CD4-positive, alpha-beta T cell treated with Interleukin-17A for 1 hour (primary cell): ENCODE data around the gene ERICH3.

ENCODE experiments used
- DNase-seq: peaks from one replicate; pipeline ENCODE4 v3.0.0-alpha.2; 2020

ERICH3 gene

DNA sequence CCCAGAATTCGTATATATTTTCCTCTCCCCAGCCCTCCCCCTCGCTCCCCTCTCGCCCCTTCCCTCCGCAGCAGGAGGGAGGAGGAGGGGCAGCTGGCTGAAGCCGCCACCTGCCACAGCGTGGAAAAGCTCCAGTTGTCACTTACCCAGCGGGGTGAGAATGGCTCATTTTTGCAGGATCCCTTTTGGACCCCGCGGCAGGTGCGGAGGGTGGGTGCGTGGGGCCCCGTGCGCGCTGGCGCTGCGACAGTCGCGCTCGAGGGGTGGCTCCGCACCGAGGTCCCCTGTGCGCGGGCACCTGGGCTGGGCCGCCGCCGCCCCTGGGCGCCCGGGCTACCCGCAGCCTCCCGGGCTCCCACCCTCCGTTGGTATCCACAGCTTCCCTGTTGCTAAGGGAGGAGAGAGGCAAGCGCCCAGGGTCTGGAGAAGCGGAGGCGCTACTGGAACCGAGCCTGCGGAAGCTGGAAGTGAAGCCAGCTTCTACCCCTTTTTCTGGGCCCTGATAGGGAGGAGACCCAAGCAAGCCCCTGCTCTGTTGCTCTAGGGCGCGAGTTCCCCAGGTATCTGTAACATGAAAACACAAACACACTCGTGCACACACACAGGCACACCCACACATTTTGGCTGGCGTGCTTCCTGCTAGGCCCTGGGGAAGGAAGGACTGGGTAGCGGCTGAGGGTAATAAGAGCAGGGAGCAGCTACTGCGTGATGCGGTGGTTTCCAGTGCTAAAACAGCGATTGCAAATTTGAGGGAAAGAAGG lies at the start of gene ERICH3:
TSS of gene ERICH3 (minus strand) at position 442 of the 761 bp plus-strand sequence. CDS start at position 169, 273 bp downstream.
- no peak for DNase-seq

DNA sequence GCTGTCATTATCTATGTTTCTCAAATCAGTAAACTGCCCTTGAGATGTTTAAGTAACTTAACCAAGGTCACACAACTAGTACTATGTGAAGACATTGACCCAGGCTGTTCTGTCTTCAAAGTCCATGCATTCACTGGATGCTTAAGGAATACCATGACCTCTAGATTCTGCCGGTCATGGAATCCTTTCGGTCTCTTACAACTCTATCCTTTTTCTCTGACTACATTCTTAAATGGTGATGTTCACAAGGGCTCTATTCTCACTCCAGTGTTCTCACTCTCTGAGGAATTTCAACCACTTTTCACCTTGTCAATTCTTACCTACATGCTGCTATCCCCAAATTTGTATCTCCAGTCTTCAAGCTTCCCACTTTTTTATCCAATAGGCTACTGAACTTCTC lies 44.0 kb upstream of the ERICH3 start:
- DNase-seq = no peak

DNA sequence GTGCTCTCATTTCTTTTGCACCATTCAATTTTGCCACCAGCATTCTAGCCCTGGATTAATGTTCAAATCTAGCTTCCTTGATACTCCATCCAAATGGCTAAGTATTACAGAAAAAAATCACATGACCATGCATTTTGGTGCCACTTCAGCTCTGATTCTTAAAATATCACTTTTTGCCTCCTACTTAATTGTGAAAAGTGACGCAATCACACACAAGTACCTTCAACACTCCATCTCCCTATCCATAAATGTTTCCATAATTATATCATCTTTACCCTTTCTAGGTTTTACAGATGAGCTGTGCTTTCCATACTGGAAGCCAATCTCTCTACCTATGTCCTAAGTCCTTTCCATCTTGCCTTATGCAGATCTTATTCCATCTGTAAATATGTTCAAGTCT lies 43.2 kb upstream of the ERICH3 start:
- no peak for DNase-seq

GRCh38 chr1:74715806-74716205 lies 42.2 kb upstream of the ERICH3 start:
- no peak for DNase-seq

GRCh38 chr1:74715236-74715502 lies 41.6 kb upstream of the ERICH3 start:
- no peak for DNase-seq

DNA sequence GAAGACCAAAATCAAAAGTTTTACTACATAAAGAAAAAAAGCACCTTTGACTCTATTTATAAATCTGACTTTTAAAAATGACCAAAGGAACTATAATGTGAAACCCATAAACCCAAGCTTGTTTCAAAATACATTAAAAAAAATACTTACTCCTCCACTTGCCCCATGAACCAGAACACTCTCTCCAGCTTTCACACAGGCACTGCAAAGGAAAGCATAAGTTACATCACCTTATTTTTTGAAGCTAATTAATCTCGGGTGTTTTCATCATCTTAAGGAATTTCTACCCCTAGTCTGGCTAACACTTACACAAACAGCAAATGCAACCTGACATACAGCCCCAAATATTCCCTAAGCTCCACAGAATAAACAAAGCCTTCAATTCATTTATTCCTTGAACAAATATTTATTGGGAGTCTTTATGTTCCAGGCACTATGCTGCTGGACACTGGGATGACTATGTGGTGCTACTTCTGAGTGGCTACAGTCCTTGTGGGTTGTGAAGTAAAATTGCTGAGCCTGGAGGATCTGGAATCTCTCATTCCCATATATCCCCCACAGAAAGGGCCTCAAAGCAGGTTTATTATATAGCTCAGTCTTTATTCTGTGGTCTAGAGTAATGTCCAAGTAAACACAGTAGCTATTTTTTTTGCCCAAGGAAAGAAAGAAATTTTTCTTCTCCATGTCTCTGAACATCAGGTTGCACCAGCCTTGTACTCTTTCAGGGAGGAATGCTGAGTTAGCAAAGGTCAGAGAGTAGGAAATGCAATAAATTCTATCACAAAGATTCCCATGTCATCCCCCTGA lies 41.0 kb upstream of the ERICH3 start:
- DNase-seq = no peak

DNA sequence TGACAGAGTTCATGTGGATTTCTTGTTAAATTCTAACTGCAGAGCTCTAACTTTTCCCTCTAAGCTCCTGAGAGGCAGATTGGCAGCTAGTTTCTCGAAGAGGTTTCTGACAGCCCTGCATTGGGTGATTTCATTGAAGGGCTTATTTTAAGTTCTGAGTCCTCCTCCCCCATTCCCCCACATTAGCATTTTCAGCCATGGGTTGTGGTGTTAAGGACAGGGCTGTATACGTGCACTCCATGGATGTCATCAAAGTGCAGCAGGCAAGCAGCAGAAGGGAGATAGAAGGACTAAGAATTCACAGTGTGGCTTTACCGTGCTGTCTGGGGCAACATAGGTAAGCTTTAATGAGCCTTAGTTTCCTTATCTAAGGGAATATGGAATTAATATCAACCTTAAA lies 40.3 kb upstream of the ERICH3 start:
- DNase-seq = no peak

GRCh38 chr1:74712881-74713280 lies 39.3 kb upstream of the ERICH3 start:
- no peak for DNase-seq

- DNase-seq = no peak
Measured at GRCh38 chr1:74703386-74704182, 30.0 kb upstream of the ERICH3 start.

DNA sequence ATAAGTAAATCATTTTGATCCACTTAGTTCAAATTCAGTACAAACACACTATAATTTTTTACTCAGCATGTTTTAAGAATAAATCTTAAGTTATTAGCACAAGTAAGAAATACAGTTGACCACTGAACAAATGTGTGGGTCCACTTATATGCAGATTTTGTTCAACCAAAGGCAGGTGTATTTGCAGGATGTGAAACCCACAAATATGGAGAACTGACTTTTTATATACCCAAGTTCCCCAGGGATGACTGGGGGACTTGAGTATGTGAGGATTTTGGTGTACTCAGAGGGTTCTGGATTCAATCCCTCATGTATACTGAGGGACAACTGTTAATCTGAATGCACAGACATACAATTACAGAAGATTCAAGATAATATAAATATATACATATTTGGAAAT lies 25.7 kb upstream of the ERICH3 start:
- no peak for DNase-seq

DNA sequence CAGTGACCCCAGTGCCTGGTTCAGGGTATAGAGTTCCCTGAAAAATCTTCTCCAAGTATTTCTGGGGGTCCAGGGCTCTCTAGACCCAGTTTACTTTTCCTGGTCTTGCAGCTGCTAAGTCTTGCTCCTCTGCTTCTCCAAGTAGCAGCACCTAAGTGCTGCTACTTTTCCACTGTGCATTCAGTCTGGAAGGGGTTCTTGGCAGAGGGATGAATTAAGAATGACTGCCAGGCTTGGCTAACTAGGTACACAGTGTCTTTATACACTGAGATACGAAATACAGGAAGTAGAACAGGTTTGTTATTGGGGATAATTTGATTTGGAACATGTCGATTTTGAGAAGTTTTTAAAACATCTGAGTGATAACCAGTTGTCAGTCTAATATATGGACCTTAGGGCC lies 24.2 kb upstream of the ERICH3 start:
- DNase-seq = no peak

GRCh38 chr1:74693473-74693872 lies 19.9 kb upstream of the ERICH3 start:
- no peak for DNase-seq

- no peak for DNase-seq
Measured at GRCh38 chr1:74690909-74691308, 17.3 kb upstream of the ERICH3 start.

DNA sequence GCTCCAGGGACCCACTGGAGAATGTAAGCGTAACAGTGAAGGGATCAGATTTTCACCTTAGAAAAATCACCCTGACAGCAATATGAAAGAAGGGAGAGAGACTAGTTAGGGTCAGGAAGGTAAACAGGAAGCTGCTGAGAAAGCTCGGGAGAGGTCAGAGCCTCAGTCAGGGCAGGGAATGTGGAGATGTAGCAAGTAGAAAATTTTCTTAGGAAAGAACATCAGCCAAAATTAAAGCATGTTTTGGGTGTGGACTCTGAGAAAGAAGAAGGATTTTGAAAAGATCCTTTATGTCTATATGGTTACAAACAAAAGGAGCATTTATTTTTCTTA lies 16.7 kb upstream of the ERICH3 start:
- DNase-seq = no peak

DNA sequence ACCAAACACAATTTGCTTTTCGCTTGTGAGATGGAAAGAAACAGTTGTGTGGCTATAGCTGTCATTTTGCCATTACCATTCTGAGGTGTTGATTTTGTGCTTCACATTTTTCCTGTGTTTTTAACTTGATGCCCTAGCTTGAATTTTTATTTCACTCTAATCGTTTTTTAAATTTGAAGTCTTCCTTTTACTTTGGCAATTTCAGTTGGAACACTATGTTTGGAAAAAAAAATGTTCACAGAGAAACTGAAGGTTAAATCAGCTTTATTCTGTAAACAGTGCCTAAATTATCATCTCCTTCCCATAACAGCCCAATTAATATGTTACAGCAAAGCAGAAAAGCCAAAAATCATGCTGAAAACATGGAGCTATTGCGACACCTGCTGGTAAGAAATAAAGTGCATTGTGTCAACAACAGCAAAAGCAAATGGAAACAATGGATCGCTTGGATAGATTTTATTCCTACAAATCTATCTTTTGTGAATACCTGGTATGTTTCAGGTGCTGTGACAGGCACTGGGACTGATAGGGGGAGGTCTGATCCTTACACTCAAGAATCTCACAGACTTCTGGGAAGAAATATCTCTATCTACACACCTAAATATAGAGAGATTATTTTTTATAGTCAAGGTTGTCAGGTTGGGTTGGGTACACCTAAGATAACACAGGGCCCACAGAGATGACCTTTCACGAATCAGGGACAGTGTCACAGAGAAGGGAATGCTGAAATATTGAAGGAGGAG lies 16.2 kb upstream of the ERICH3 start:
- DNase-seq = peak; percentile 57

DNA sequence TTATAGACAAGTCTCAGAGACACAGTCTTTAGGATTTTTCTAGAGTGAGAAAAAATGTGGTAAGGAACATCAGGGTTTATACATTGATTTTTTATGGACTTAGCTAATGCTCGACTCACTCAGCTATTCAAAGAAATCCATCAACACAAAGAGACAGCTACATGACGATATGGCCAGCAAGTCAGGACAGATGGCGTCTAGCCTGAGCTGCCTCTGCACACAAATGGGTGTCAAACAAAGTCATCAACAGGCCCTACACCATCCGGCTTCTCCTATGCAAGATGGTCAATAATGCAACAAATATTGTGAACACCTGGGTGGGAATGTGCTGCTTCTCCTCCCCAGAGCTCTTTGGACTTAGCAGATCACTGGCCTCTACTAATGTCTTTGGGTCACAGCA lies 13.3 kb upstream of the ERICH3 start:
- DNase-seq = no peak

- DNase-seq = no peak
Measured at GRCh38 chr1:74684301-74684700, 10.7 kb upstream of the ERICH3 start.

DNA sequence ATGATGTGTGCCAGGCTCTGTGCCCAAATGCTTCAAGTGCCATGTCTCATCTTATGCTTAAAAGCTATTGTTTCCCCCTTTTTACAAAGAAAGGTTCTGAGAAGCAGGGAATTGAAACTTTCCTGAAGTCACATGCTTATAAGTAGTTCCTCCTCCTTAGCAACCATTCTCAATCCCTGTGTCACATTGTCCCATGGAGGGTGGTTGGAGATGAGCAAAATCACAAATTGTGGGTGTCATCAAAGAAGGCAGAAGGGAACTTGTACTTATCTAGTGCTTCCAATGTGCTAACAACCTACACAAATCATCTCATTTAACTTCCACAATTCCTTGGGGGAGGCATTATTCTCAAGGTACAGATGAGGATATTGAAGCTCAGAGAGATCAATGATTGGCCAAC lies 10.1 kb upstream of the ERICH3 start:
- DNase-seq = no peak

DNA sequence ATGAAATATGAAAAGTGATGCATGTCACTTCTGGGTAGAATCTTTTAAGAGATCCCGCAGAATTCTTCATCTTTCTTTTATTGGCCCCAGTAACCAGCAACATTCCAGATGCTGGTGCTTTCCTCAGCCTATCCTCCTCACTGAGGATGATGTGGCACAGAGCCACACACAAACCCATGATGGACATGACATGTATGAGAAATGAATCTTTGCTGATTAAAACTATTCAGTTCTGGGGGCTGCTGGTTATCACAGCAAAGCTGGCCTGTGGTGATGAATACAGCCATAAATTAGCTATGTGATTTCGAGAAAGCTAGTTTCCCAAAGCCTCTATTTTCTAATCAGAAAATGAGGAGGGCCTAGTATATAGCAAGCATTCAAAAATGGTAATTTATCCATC lies 8.3 kb upstream of the ERICH3 start:
- DNase-seq = no peak

DNA sequence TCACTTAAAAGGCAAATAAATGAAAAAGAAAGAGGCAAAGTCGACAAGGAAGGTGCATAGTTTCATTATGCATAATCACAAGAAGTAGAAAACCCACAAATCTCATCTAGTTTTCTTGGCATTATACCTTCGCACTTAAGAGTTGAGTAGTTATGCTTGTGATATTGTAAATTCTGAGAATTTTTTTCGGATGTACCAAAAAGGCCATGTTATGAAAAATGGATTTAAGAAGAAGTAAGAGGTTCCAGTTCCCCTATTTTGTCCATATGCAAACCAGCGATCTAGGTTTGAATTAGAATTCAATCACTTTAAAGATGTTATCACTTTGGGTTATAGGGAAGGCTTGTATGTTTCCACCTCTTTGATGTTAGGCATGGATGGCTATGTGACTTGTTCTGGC lies 7.9 kb upstream of the ERICH3 start:
- no peak for DNase-seq

- DNase-seq = no peak
Measured at GRCh38 chr1:74681001-74681400, 7.4 kb upstream of the ERICH3 start.

DNA sequence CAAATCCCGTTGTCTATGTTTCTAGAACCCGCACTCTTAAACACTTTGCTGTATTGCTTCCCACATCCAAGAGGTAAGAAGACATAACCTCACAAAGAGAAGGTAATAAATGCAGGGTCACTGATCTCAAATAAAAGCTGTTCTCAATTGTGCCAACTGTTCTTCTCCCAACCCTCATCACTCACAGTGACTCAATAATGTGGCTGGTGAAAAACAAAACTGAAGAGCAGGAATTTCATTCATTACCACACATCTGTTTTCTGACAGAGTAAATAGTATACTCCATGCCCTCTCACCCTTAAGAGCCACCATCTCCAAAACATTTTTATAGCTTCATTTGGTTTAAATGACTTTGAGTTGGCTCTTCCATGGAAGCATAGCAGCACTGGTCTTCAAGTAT lies 6.2 kb upstream of the ERICH3 start:
- no peak for DNase-seq

GRCh38 chr1:74677926-74678325 lies 4.3 kb upstream of the ERICH3 start:
- DNase-seq = no peak
